Measurements from ENCODE around the gene CGRRF1.

GRCh38 chr14:54516709-54517108 is 7.0 kb downstream of the CGRRF1 start:
- TF ChIP-seq POLR2A (IDR thresholded peaks at IDR 0.05) (no peak), CTCF (IDR thresholded peaks at IDR 0.05) (no peak)

Measured in lower leg skin (tissue), 3 donors.